T-helper 2 cell treated with Interferon-gamma antibody and Interleukin-4, amounts not matched to agents 100 ng/mL and 5 ng/mL, for 36 hours (primary cell): ENCODE measurements around the gene CTH. TPM values are rescaled to one million over a fixed set of nuclear protein-coding genes. Genes with fewer than 3 reads are reported as not detected.

ENCODE experiments used
- total RNA-seq: library from RNA; stranded (reverse); gene quantifications from 2 replicates; pipeline ENCODE4 v1.2.3, GENCODE V29; 2022

Gene CTH
- total RNA-seq, 1 donor from 2014 or later, result 5.4 TPM

Other genes with a start within 250 kb of the CTH start
- 20.3 and 21.9 TPM in 2 replicates for gene LRRC40, start 205.7 kb upstream of the CTH start, total RNA-seq
- gene SRSF11, start 189.9 kb upstream of the CTH start, total RNA-seq, result 184 and 191 TPM in 2 replicates
- gene ANKRD13C, start 56.5 kb upstream of the CTH start, total RNA-seq, result 26.3 and 26.6 TPM in 2 replicates